Activated CD4-positive, alpha-beta memory T cell treated with anti-CD3 and anti-CD28 coated beads, Interleukin-2, amount 10 ng/mL, durations not matched to agents 7 days and 5 days (primary cell): ENCODE measurements around the gene FAM180A. TPM values are rescaled to one million over a fixed set of nuclear protein-coding genes. Genes with fewer than 3 reads are reported as not detected.

ENCODE experiments used
- CTCF ChIA-PET: fragments of 350-600 bp; sonication (Branson Sonifier 250); formaldehyde crosslinking; loops from one replicate; lab custom pipeline; 2021; ENCODE audit warnings: antibody characterized with exemption, inconsistent platforms; lab: Charles Lee
- POLR2A ChIA-PET: fragments of 350-600 bp; sonication (Branson Sonifier 250); formaldehyde crosslinking; loops from one replicate; lab custom pipeline; 2021; ENCODE audit warnings: antibody characterized with exemption; lab: Charles Lee
- DNase-seq: peaks from one replicate; pipeline ENCODE4 v3.0.0-alpha.2; 2020
- H3K27ac Mint-ChIP-seq: one replicate; pipeline ENCODE4 v1.8.0; 2021; ENCODE audit warnings: mild to moderate bottlenecking, mixed read lengths
- H3K27me3 Mint-ChIP-seq: one replicate; pipeline ENCODE4 v1.8.0; 2021; ENCODE audit warnings: mixed read lengths
- H3K36me3 Mint-ChIP-seq: one replicate; pipeline ENCODE4 v1.8.0; 2021; ENCODE audit warnings: low read depth, mixed read lengths
- H3K4me1 Mint-ChIP-seq: one replicate; pipeline ENCODE4 v1.8.0; 2021; ENCODE audit warnings: mixed read lengths
- H3K4me3 Mint-ChIP-seq: one replicate; pipeline ENCODE4 v1.8.0; 2021; ENCODE audit warnings: mild to moderate bottlenecking, mixed read lengths
- H3K9me3 Mint-ChIP-seq: one replicate; pipeline ENCODE4 v1.8.0; 2021; ENCODE audit warnings: mixed read lengths
- total RNA-seq, 2 experiments: library from RNA; stranded (reverse); gene quantifications; one replicate each; pipeline ENCODE4 v1.2.3, GENCODE V29; 2021

The FAM180A gene
- total RNA-seq, 2 experiments from 2014 or later, result not detected

DNA sequence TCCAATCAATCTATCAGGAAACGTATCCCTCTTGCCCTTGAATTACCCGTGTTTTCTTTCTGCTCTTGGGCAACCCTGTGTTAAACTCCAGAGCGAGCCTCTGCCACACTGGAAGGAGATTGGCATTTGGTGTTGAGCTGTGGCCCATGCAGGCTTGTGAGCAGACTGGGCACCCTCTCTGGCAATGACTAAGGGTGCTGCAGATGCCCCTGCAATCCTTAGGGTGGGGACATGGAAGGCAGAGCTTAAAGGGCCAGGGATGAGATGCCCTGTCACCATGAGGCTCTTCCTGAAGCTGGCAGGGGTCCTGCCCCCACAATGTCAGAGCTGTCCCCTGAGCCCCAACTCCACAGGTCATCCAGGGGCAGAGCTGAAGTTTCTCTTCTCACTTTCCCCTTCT, 19.5 kb upstream of the FAM180A start:
- Mint-ChIP-seq H3K27me3 (peaks cover 17% of the 10 kb centered on the region), H3K36me3 (no peaks in the 10 kb centered on the region), H3K9me3 (no peaks in the 10 kb centered on the region), H3K4me1 (no peaks in the 10 kb centered on the region), H3K4me3 (no peak overlapping the region), H3K27ac (no peak overlapping the region)
- ChIA-PET POLR2A (no interaction called here), CTCF (no interaction called here)
- no peak for DNase-seq

DNA sequence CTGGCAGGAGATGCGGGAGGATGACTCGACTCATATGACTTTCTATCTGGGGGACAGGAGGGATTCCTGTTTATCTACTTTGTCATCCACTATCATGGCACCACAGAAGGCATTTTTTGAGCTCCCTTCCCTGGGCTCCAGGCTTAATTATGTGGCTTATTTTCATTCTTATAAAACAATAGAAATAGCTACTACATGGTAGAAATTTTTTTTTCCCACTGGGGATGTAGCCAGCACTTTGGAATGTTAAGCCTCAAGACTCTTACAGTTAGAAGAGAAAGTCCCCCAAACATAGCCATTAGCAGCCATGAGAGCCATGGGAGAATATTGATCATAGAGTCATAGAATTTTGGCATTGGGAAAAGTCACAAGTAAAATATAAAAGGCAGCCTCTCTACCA, 14.6 kb upstream of the FAM180A start:
- H3K27me3 Mint-ChIP-seq, result peaks cover 24% of the 10 kb centered on the region

DNA sequence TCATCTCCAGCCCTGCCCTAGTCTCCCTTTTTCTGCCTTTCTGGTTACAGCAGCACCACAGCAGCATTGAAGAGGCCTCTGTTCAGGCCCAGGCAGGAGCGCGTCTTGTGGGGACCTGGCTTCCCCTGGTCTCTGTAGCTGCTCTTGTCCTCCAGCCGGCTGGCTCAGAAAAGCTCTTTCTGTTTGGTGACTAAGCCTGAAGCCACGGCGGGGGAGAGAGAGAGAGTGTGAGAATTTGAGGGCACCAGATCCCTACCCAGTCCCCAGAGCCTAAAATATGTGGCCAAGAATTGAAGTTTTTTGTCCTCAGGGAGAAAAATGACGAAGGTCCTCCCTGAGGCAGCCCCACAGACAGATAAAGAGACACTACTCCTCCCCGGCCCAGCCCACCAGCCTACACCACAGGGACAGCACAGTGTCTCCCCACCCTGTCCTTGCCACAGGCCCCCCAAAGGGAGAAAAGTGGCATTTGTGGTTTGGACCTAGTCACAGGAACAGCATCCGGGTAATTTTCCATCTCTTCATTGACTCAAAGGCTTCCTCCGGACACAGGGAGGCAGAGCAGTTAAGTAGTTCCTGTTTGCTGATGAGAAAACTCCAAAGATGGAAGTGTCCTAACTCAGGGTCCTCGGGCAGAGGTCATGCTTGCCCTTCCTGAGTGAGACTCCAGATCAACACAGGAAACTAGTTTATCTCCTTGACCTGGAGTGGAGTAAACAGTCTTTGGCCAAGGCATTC, 13.3 kb upstream of the FAM180A start:
- ChIA-PET CTCF (no interaction called here), POLR2A (no interaction called here)
- Mint-ChIP-seq H3K27me3 (peaks cover 23% of the 10 kb centered on the region), H3K4me3 (no peak overlapping the region), H3K36me3 (no peaks in the 10 kb centered on the region), H3K9me3 (no peaks in the 10 kb centered on the region), H3K27ac (no peak overlapping the region), H3K4me1 (no peaks in the 10 kb centered on the region)
- no peak for DNase-seq

More for the DNA sequence above, 14.6 kb upstream of the FAM180A start:
- DNase-seq, result no peak
- Mint-ChIP-seq H3K9me3 (no peaks in the 10 kb centered on the region), H3K36me3 (no peaks in the 10 kb centered on the region), H3K27ac (no peak overlapping the region), H3K4me1 (no peaks in the 10 kb centered on the region), H3K4me3 (no peak overlapping the region)
- POLR2A ChIA-PET, result no interaction called here
- CTCF ChIA-PET, result no interaction called here

DNA sequence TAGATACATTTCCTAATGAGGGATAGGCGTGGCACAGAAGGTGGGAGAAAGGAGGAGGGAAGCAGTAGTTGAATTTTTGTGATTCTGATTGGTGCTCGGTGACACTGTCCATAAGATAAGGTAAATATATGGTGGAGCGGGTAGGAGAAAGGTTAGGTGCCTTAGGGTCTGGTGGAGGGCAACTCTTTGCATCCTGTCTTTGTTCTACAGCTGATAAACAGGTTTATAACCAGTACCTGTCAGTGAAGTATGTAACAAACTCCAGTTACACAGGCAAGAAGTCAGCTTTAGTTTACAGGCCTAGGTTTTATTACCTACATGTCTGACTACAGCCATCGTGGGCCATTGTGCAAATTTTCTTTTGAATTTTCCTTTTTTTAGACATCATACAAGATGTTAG, 10.9 kb upstream of the FAM180A start:
- no peaks in the 10 kb centered on the region for H3K9me3 Mint-ChIP-seq
- H3K36me3 Mint-ChIP-seq, result no peaks in the 10 kb centered on the region
- POLR2A ChIA-PET, result no interaction called here
- no peaks in the 10 kb centered on the region for H3K4me1 Mint-ChIP-seq
- H3K27me3 Mint-ChIP-seq, result peaks cover 13% of the 10 kb centered on the region
- no peak overlapping the region for H3K27ac Mint-ChIP-seq
- CTCF ChIA-PET, result no interaction called here
- no peak overlapping the region for H3K4me3 Mint-ChIP-seq
- DNase-seq, result no peak

DNA sequence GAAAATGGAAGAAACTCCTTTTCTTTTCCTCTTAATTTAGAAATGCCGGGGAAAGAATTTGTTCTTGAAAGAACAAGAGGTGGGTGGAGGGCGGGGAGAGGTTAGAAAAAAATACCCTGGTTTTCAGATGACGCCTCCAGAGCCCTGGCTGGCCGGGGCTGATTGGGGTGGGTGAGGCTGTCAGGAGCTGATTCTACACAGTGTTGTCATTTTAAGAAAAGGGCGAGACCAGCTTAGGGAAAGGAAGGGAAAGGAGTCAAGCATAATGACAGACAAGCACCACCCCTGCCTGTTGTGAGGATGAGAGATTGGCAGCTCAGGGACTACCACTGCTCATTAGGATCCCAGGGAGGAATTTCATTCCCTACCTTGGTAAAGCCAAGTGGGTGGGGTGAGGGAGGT, 9.9 kb upstream of the FAM180A start:
- ChIA-PET POLR2A (no interaction called here), CTCF (no interaction called here)
- Mint-ChIP-seq H3K36me3 (no peaks in the 10 kb centered on the region), H3K27me3 (peaks cover 9% of the 10 kb centered on the region), H3K27ac (no peak overlapping the region), H3K4me3 (no peak overlapping the region), H3K9me3 (no peaks in the 10 kb centered on the region), H3K4me1 (no peaks in the 10 kb centered on the region)
- DNase-seq, result no peak

DNA sequence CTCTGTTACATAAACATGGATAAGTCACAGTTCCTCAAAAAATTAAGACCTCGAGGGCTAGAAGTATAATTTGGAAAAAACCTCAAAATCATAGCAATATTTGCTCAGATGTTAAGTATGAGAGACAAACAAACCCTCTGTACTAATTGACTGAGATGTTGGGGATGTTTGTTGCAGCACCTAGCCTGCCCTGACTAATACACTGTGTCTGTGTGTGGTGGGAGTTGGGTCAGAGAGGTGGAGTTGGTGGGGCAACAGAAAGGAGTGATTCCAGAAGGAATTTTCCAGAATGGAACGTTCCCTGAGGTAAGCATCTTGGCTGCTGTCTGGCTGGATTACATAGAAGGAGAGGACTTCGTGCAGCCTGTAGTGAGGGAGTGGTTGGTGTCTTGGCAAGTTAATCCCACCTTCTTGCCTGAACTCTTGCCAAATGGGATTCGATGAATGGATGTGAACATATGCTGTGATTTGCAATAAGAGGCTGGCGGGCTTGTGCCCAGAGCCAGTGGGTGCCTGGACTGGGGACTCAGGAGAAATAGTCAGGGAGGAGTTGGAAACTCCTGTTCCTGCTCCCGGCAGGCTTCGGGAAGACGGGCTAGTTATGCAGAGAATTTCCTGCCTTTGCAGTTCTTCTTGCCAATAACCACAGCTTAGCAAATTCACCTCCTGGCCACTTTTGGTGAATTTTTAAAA, 9.3 kb upstream of the FAM180A start:
- H3K27ac Mint-ChIP-seq, result no peak overlapping the region
- H3K27me3 Mint-ChIP-seq, result peaks cover 9% of the 10 kb centered on the region
- CTCF ChIA-PET, result no interaction called here
- H3K4me3 Mint-ChIP-seq, result no peak overlapping the region
- H3K9me3 Mint-ChIP-seq, result no peaks in the 10 kb centered on the region
- H3K36me3 Mint-ChIP-seq, result no peaks in the 10 kb centered on the region
- DNase-seq, result no peak
- POLR2A ChIA-PET, result no interaction called here
- no peaks in the 10 kb centered on the region for H3K4me1 Mint-ChIP-seq

DNA sequence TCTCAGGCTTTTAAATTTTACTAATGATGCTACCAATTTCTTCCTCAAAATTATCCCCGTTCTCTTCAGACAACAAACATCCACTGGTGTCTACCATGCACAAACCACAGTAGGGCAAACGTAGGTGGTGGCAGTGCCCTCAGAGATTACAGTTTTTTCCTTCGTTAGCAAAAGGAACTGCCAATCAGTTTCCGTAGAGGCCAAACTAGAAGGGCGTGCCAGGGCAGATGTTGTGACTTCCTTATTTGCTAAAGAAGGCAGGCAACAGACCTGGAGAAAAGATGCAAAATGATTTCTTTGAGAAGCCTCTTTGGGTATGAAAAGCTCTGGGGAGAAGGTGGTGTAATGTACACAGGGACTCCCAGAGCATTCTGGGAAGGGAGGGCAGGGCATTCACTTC, 7.6 kb upstream of the FAM180A start:
- Mint-ChIP-seq H3K27me3 (peaks cover 7% of the 10 kb centered on the region), H3K36me3 (no peaks in the 10 kb centered on the region), H3K27ac (no peak overlapping the region), H3K9me3 (no peaks in the 10 kb centered on the region), H3K4me3 (no peak overlapping the region), H3K4me1 (no peaks in the 10 kb centered on the region)
- no peak for DNase-seq
- CTCF ChIA-PET, result no interaction called here
- POLR2A ChIA-PET, result no interaction called here

DNA sequence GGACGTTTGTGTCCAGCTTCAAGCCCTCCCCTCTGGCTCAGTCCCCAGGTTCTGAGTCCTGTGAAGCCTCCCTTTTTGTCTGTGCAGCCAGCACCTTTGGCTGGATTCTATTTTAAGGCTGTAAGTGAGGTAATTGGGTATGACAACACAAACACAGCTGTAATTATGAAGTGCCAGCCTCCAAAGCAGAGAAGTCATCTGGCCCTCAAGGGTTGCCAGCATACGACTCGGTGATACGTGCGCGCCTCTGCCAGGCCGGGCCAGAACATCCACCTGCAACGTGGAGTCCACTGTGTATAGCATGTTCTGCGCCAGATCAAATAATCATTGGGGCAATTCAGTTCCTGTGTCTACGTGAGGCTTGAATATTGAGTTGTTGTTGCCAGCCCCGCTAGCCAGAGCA, 6.7 kb upstream of the FAM180A start:
- DNase-seq, result no peak
- no peaks in the 10 kb centered on the region for H3K4me1 Mint-ChIP-seq
- no peaks in the 10 kb centered on the region for H3K9me3 Mint-ChIP-seq
- H3K4me3 Mint-ChIP-seq, result no peak overlapping the region
- ChIA-PET CTCF (no interaction called here), POLR2A (no interaction called here)
- no peak overlapping the region for H3K27ac Mint-ChIP-seq
- H3K27me3 Mint-ChIP-seq, result peaks cover 7% of the 10 kb centered on the region
- H3K36me3 Mint-ChIP-seq, result no peaks in the 10 kb centered on the region

DNA sequence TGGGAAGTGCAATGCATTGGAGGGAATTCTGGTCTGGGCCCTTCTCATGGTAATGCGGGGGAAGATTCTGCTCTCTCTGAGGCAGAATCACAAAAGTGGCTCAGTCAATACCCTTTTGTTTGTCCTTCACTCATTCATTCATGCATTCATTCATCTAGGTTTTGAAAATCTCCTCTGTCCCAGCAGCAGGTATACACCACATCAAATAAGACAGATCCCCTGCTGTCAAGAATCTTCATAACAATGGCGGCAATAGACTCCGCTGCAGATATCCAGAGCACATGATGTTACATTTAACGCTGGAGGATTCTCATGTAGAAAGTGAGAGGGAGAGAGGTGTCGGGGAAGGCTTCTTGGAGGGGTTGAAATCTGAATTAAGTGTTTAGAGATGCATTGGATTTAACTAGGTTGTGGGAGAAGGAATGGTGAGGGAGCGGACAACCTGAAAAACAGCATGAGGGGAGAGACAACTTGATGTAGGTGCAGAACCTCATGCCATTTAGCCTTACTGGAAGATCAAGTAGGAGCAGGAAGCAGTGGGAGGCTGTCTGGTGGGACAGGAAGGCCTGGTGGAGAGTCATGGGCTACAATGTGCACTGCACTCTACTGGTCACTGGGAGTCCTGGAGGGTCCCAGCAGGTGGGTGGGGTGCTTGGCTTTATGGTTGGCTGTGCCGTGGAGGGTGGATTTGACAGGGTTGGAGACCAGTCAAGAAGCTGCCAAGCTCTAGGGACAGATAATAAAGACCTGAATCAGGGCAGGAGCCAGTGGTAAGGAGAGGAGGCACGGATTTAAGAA, 5.2 kb upstream of the FAM180A start:
- CTCF ChIA-PET, result no interaction called here
- Mint-ChIP-seq H3K9me3 (no peaks in the 10 kb centered on the region), H3K4me3 (no peak overlapping the region), H3K27ac (no peak overlapping the region), H3K36me3 (no peaks in the 10 kb centered on the region), H3K4me1 (no peaks in the 10 kb centered on the region), H3K27me3 (no peaks in the 10 kb centered on the region)
- POLR2A ChIA-PET, result no interaction called here
- DNase-seq, result no peak

DNA sequence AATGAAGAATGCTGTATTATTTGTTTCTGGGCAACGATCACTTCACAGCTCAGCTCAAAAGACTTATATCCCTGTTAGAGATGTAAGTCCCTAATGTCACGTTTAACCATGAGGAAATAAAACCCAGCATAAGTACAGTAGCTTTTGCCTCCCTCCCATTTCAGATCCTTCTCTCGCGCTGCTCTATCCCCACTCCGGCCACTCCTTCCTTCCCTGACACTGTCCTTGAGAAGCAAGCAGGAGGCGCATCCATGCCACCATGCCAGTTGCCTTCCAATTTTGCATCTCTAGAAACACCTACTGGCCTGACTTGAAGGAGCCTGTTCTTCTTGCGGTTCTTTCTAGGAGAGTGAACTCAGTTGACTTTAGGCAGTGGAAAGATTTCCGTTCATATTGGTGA, 1.2 kb downstream of the FAM180A start:
- Mint-ChIP-seq H3K27ac (no peak overlapping the region), H3K9me3 (no peaks in the 10 kb centered on the region), H3K4me1 (no peaks in the 10 kb centered on the region), H3K36me3 (no peaks in the 10 kb centered on the region), H3K4me3 (no peak overlapping the region), H3K27me3 (peaks cover 1% of the 10 kb centered on the region)
- ChIA-PET POLR2A (no interaction called here), CTCF (no interaction called here)
- DNase-seq, result no peak

DNA sequence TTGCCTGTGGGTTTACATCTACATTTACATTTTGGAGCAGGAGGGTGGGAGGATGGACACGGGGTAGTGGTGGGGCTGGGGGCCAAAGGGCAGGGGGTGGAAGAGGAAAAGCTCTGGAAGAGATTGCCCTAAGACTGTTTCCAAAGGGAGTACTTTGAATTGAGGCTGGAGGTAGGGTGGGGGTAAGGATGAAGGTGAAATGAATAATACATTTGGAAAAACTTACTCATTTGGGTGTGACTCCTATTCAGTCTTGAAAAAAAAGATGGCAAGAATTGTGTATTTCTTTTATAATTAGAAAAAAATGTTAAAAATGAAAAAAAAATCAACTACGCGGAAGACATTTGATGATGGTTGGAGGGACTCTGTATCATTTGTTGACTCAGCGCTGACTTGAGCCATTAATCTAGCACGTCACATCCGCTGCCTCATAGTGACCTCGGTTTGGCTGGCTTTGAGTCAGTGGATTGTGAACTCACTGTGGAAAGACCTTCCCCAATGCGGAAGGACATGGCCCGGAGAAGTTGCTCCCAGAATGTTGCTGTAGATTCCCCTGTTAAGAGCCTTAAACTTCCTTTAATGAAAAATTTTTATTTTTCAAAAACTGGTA, 2.8 kb downstream of the FAM180A start:
- Mint-ChIP-seq H3K27ac (no peak overlapping the region), H3K36me3 (no peaks in the 10 kb centered on the region), H3K4me1 (no peaks in the 10 kb centered on the region), H3K4me3 (no peak overlapping the region), H3K27me3 (peaks cover 1% of the 10 kb centered on the region), H3K9me3 (no peaks in the 10 kb centered on the region)
- DNase-seq, result no peak
- POLR2A ChIA-PET, result no interaction called here
- CTCF ChIA-PET, result no interaction called here

DNA sequence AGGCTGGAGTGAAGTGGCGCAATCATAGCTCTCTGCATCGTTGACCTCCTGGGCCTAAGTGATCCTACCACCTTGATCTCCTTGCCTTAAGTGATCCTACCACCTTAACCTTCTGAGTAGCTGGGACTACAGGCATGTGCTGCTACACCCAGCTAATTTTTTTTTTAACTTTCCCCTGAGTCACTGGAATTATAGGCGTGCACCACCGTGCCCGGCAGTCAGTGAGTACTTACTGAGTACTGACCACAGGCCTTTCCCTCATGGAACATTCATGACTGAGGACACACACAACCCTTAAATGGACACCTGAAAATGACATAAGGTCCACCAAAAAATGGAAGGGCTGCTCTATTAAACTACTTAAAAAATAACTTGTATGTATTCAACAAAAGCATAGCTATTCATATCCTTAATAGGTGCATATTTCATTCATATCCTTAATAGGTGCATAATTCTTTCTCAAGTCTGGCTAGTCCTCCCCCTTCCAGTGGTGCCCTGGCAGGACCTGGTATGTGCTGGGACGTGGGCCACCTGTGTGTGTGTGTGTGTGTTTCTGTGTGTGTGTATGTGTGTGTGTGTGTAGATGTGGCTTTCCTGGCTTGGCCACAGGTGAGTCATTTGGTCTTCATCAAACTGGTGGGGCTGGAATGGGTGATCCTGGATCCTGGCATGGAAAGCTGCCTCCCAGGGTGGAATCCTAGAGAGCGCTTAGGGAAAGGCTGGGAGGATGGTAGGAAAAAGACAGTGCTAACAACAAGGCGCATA, 3.5 kb downstream of the FAM180A start:
- no peak overlapping the region for H3K27ac Mint-ChIP-seq
- H3K9me3 Mint-ChIP-seq, result no peaks in the 10 kb centered on the region
- no peaks in the 10 kb centered on the region for H3K4me1 Mint-ChIP-seq
- H3K36me3 Mint-ChIP-seq, result no peaks in the 10 kb centered on the region
- no peak for DNase-seq
- no peak overlapping the region for H3K4me3 Mint-ChIP-seq
- peaks cover 1% of the 10 kb centered on the region for H3K27me3 Mint-ChIP-seq
- ChIA-PET CTCF (no interaction called here), POLR2A (no interaction called here)
